ENCODE data around the gene ECM2. TPM values are rescaled to one million over a fixed set of nuclear protein-coding genes. Genes with fewer than 3 reads are reported as not detected.

The ECM2 gene
- total and polyA plus RNA-seq, 2 of the 13 experiments (the other 11 are each of a cell fraction or from before 2014, with no cell fraction given) = 0.37 TPM; not detected in 1

- in situ Hi-C loops (cut with HindIII; ENCODE audit: extremely low pct_ligation_motif_present, low pct_unique_long_range_greater_than_20kb) = no loop called here
Observed at GRCh38 chr9:92517046-92517445, 18.7 kb downstream of the ECM2 start.

GRCh38 chr9:92516521-92516920, 19.3 kb downstream of the ECM2 start:
- intact Hi-C loops (cut with micrococcal nuclease; ENCODE audit: unreplicated experiment) (no loop called here), in situ Hi-C loops (cut with HindIII; ENCODE audit: extremely low pct_ligation_motif_present, low pct_unique_long_range_greater_than_20kb) (no loop called here)
- POLR2A ChIA-PET = no interaction called here
- Histone ChIP-seq H3K36me3 (replicated peaks in 1 of 2; ENCODE audit: control insufficient read depth in 1 of 2, insufficient read depth in 2 of 2, low read length in 2 of 2) (no peaks in the 10 kb centered on the region), H3K27me3 (ENCODE audit: control insufficient read depth in 1 of 2, insufficient read depth in 2 of 2, low read length in 2 of 2) (no peaks in the 10 kb centered on the region), H3K4me2 (ENCODE audit: low read depth, low read length) (no peak overlapping the region), H3K9me3 (ENCODE audit: low read length) (no peaks in the 10 kb centered on the region), H2AFZ (ENCODE audit: low read length) (no peak overlapping the region), H3K79me2 (ENCODE audit: insufficient read depth, low read length) (no peaks in the 10 kb centered on the region), H3K4me3 (replicated peaks in 1 of 3; ENCODE audit: insufficient read depth in 1 of 3, low read depth in 2 of 3, low read length in 3 of 3) (no peak overlapping the region), H3K27ac (ENCODE audit: extremely low read length, insufficient read depth, low read length) (no peak overlapping the region), H3K4me1 (ENCODE audit: insufficient read depth, low read length) (no peaks in the 10 kb centered on the region), H4K20me1 (ENCODE audit: insufficient read depth, low read length) (no peaks in the 10 kb centered on the region), H3K9ac (ENCODE audit: insufficient read depth, low read depth, low read length) (no peak overlapping the region)
- BruUV-seq (replicated peaks) = no TSS peak
- no peak for ATAC-seq
- no peak for DNase-seq (ENCODE audit: low spot score)
- TF ChIP-seq ZSCAN22 (CRISPR knock-in tag; IDR thresholded peaks at IDR 0.05) (no peak), ZNF597 (CRISPR knock-in tag; IDR thresholded peaks at IDR 0.05) (no peak), CENPT (CRISPR knock-in tag; IDR thresholded peaks at IDR 0.05; ENCODE audit: low read depth) (no peak), LRRFIP1 (CRISPR knock-in tag; conservative IDR thresholded peaks at IDR 0.05) (no peak), GRHL1 (CRISPR knock-in tag; conservative IDR thresholded peaks at IDR 0.05) (no peak), ZKSCAN8 (CRISPR knock-in tag; IDR thresholded peaks at IDR 0.05; ENCODE audit: borderline replicate concordance) (no peak)
- CTCF ChIA-PET (ENCODE audit: low intra/inter-chr PET ratio, low total read pairs) = no interaction called here
- FAIRE-seq = no peak
- 100% methylated on average over 1 of the region's 1 CpG for WGBS (ENCODE audit: low lambda C conversion rate)

More at GRCh38 chr9:92517046-92517445, 18.7 kb downstream of the ECM2 start:
- intact Hi-C loops (cut with micrococcal nuclease; ENCODE audit: unreplicated experiment) = no loop called here
- H3K36me3 ChIP-seq (replicated peaks in 1 of 2; ENCODE audit: control insufficient read depth in 1 of 2, insufficient read depth in 2 of 2, low read length in 2 of 2) = no peaks in the 10 kb centered on the region
- no peak for TF ChIP-seq DNMT3B (CRISPR knock-in tag; conservative IDR thresholded peaks at IDR 0.05)
- no peak for TF ChIP-seq PLSCR1 (CRISPR knock-in tag; IDR thresholded peaks at IDR 0.05; ENCODE audit: borderline replicate concordance)
- FAIRE-seq (no peak), ATAC-seq (no peak), DNase-seq (ENCODE audit: low spot score) (no peak)
- H3K4me1 ChIP-seq (ENCODE audit: insufficient read depth, low read length) = no peaks in the 10 kb centered on the region
- H3K4me3 ChIP-seq (replicated peaks in 1 of 3; ENCODE audit: insufficient read depth in 1 of 3, low read depth in 2 of 3, low read length in 3 of 3) = no peak overlapping the region
- ChIA-PET CTCF (ENCODE audit: low intra/inter-chr PET ratio, low total read pairs) (no interaction called here), POLR2A (no interaction called here)
- H2AFZ ChIP-seq (ENCODE audit: low read length) = no peak overlapping the region
- H3K4me2 ChIP-seq (ENCODE audit: low read depth, low read length) = no peak overlapping the region
- no peak overlapping the region for H3K27ac ChIP-seq (ENCODE audit: extremely low read length, insufficient read depth, low read length)
- H3K9ac ChIP-seq (ENCODE audit: insufficient read depth, low read depth, low read length) = no peak overlapping the region
- no peaks in the 10 kb centered on the region for H3K79me2 ChIP-seq (ENCODE audit: insufficient read depth, low read length)
- BruUV-seq (replicated peaks) = no TSS peak
- no peaks in the 10 kb centered on the region for H3K9me3 ChIP-seq (ENCODE audit: low read length)
- H4K20me1 ChIP-seq (ENCODE audit: insufficient read depth, low read length) = no peaks in the 10 kb centered on the region
- H3K27me3 ChIP-seq (ENCODE audit: control insufficient read depth in 1 of 2, insufficient read depth in 2 of 2, low read length in 2 of 2) = no peaks in the 10 kb centered on the region
- WGBS (ENCODE audit: low lambda C conversion rate) = 93% methylated on average over 3 of the region's 3 CpGs

All from HepG2 (cell line).